ENCODE measurements around the gene ZWILCH. TPM values are rescaled to one million over a fixed set of nuclear protein-coding genes. Genes with fewer than 3 reads are reported as not detected.

Gene ZWILCH
- total RNA-seq, 1 experiment from 2014 or later, result 21.6 TPM

DNA sequence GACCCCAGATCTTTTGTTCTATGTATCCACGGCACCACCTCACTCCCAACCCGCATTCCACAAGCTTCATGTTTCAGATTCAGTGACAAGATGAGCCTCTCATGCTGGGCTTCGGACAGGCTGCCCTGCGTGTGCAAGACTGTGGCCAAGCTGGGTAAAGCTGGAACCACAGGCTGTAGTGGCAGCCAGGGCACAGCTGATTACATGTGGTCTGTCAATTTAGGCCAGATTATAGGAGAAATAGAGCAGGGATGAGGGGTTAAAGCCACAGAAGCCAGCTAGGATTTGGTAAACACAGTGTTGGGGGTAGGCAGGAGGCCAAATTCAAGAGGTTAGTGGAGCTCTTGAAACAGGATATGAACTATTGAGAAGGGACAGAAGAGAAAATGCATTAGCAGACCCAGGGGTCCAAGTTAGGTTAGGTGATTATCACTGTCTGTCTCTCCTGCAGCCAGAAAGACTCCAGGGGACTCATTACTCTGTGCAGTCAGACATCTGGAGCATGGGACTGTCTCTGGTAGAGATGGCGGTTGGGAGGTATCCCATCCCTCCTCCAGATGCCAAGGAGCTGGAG, 20.5 kb upstream of the ZWILCH start:
- CTCF ChIA-PET, result no interaction called here
- intact Hi-C loops (cut with micrococcal nuclease; ENCODE audit: unreplicated experiment), result no loop called here
- no peak for DNase-seq
- Histone ChIP-seq H3K4me1 (no peaks in the 10 kb centered on the region), H3K27me3 (replicated peaks; ENCODE audit: control insufficient read depth, insufficient read depth, low read length) (no peaks in the 10 kb centered on the region), H3K4me3 (ENCODE audit: low read depth, low read length) (no peak overlapping the region), H3K9me3 (no peaks in the 10 kb centered on the region), H3K36me3 (ENCODE audit: control insufficient read depth, insufficient read depth, low read length) (no peaks in the 10 kb centered on the region; the same call in 1 of the 2 replicates)
- Mint-ChIP-seq H3K9me3 (ENCODE audit: unreplicated experiment) (no peaks in the 10 kb centered on the region), H3K27me3 (ENCODE audit: insufficient read depth, unreplicated experiment) (no peaks in the 10 kb centered on the region), H3K36me3 (ENCODE audit: insufficient read depth, unreplicated experiment) (peaks cover 60% of the 10 kb centered on the region), H3K4me3 (ENCODE audit: unreplicated experiment) (no peak overlapping the region), H3K27ac (ENCODE audit: unreplicated experiment) (no peak overlapping the region), H3K4me1 (ENCODE audit: low read depth, unreplicated experiment) (no peaks in the 10 kb centered on the region)
- TF ChIP-seq, protein P1, sequence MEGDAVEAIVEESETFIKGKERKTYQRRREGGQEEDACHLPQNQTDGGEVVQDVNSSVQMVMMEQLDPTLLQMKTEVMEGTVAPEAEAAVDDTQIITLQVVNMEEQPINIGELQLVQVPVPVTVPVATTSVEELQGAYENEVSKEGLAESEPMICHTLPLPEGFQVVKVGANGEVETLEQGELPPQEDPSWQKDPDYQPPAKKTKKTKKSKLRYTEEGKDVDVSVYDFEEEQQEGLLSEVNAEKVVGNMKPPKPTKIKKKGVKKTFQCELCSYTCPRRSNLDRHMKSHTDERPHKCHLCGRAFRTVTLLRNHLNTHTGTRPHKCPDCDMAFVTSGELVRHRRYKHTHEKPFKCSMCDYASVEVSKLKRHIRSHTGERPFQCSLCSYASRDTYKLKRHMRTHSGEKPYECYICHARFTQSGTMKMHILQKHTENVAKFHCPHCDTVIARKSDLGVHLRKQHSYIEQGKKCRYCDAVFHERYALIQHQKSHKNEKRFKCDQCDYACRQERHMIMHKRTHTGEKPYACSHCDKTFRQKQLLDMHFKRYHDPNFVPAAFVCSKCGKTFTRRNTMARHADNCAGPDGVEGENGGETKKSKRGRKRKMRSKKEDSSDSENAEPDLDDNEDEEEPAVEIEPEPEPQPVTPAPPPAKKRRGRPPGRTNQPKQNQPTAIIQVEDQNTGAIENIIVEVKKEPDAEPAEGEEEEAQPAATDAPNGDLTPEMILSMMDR (IDR thresholded peaks at IDR 0.05; ENCODE audit: insufficient read depth in 1 of 2, low read depth in 1 of 2, low read length in 1 of 2, severe bottlenecking in 1 of 2, unreplicated experiment in 1 of 2), result no peak
- no TSS peak for BruUV-seq (replicated peaks)
- POLR2A ChIA-PET, result no interaction called here

DNA sequence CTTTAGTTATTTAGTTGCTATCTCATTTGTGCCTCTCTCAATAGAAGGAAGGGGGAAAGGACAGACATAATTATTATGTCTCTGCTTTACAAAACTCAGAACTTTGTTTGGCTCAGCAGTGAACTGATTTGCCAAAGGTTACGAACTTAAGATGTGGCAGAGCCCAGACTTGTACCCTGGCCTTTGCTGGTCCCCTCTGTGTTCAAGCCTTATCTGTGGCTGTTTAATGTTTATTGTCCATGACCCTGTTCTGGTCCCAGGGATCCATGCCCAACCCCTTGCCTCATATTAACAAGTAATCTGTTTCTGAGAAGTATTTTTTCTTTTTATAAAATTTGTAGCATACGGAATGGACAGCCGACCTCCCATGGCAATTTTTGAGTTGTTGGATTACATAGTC, 18.2 kb upstream of the ZWILCH start:
- Mint-ChIP-seq H3K9me3 (ENCODE audit: unreplicated experiment) (no peaks in the 10 kb centered on the region), H3K27ac (ENCODE audit: unreplicated experiment) (no peak overlapping the region), H3K4me3 (ENCODE audit: unreplicated experiment) (no peak overlapping the region), H3K4me1 (ENCODE audit: low read depth, unreplicated experiment) (no peaks in the 10 kb centered on the region), H3K36me3 (ENCODE audit: insufficient read depth, unreplicated experiment) (peaks cover 70% of the 10 kb centered on the region), H3K27me3 (ENCODE audit: insufficient read depth, unreplicated experiment) (no peaks in the 10 kb centered on the region)
- DNase-seq, result no peak
- no TSS peak for BruUV-seq (replicated peaks)
- H3K27me3 ChIP-seq (replicated peaks; ENCODE audit: control insufficient read depth, insufficient read depth, low read length), result no peaks in the 10 kb centered on the region
- TF ChIP-seq, protein P1 (IDR thresholded peaks at IDR 0.05; ENCODE audit: insufficient read depth in 1 of 2, low read depth in 1 of 2, low read length in 1 of 2, severe bottlenecking in 1 of 2, unreplicated experiment in 1 of 2), result no peak
- POLR2A ChIA-PET, result no interaction called here
- intact Hi-C loops (cut with micrococcal nuclease; ENCODE audit: unreplicated experiment), result no loop called here
- CTCF ChIA-PET, result no interaction called here
- H3K4me1 ChIP-seq, result no peaks in the 10 kb centered on the region
- H3K9me3 ChIP-seq, result no peaks in the 10 kb centered on the region
- H3K36me3 ChIP-seq (ENCODE audit: control insufficient read depth, insufficient read depth, low read length), result no peaks in the 10 kb centered on the region; the same call in 1 of the 2 replicates
- no peak overlapping the region for H3K4me3 ChIP-seq (ENCODE audit: low read depth, low read length)

DNA sequence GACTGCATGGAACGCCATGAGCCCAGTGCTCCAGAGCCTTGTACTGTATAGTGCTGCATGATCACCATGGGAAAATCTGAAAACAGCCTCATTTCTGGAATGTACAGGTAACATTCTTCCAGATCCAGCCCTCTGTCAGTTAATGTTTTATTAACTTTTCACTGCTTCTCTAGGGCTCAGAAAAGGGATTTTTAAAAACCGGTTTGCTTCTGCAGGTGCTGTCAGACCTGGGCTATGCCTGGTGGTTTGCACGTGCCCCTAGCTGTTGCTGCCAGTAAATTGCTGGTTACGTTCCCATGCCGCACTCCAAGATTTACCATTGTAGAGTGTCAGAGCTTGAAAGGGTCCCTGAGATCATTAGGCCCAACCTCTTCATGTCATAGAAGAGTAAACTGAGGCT, 16.6 kb upstream of the ZWILCH start:
- Histone ChIP-seq H3K4me1 (no peaks in the 10 kb centered on the region), H3K36me3 (ENCODE audit: control insufficient read depth, insufficient read depth, low read length) (no peaks in the 10 kb centered on the region; the same call in 1 of the 2 replicates), H3K27me3 (replicated peaks; ENCODE audit: control insufficient read depth, insufficient read depth, low read length) (no peaks in the 10 kb centered on the region), H3K9me3 (no peaks in the 10 kb centered on the region), H3K4me3 (ENCODE audit: low read depth, low read length) (no peak overlapping the region)
- ChIA-PET CTCF (no interaction called here), POLR2A (no interaction called here)
- no TSS peak for BruUV-seq (replicated peaks)
- no peak for DNase-seq
- intact Hi-C loops (cut with micrococcal nuclease; ENCODE audit: unreplicated experiment), result no loop called here
- TF ChIP-seq, protein P1 (IDR thresholded peaks at IDR 0.05; ENCODE audit: insufficient read depth in 1 of 2, low read depth in 1 of 2, low read length in 1 of 2, severe bottlenecking in 1 of 2, unreplicated experiment in 1 of 2), result no peak
- no peak overlapping the region for H3K27ac Mint-ChIP-seq (ENCODE audit: unreplicated experiment)
- no peaks in the 10 kb centered on the region for H3K9me3 Mint-ChIP-seq (ENCODE audit: unreplicated experiment)
- no peak overlapping the region for H3K4me3 Mint-ChIP-seq (ENCODE audit: unreplicated experiment)
- no peaks in the 10 kb centered on the region for H3K4me1 Mint-ChIP-seq (ENCODE audit: low read depth, unreplicated experiment)
- peaks cover 74% of the 10 kb centered on the region for H3K36me3 Mint-ChIP-seq (ENCODE audit: insufficient read depth, unreplicated experiment)
- no peaks in the 10 kb centered on the region for H3K27me3 Mint-ChIP-seq (ENCODE audit: insufficient read depth, unreplicated experiment)

All from Caco-2 (cell line).